ENCODE data around the gene ELMO2.

The ELMO2 gene

DNA sequence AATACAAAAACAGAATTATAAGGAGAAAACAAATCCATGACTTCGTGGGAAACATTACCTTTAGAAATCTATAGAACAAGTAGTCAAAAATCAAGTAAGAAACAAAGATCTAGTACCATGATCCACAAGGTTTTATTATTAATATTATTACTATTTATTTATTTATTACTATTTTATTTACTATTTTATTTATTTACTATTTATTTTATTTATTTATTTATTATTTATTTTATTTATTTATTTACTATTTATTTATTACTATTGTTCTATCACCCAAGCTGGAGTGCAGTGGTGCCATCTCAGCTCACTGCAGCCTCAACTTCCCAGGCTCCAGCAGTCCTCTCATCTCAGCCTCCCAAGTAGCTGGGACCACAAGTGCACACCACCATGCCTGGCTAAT lies 13.5 kb upstream of the ELMO2 start:
- TF ChIP-seq POLR2A (IDR thresholded peaks at IDR 0.05; ENCODE audit: low read depth, low read length), result no peak
- DNase-seq (ENCODE audit: insufficient read length, low spot score), result no peak
- FAIRE-seq, result no peak

DNA sequence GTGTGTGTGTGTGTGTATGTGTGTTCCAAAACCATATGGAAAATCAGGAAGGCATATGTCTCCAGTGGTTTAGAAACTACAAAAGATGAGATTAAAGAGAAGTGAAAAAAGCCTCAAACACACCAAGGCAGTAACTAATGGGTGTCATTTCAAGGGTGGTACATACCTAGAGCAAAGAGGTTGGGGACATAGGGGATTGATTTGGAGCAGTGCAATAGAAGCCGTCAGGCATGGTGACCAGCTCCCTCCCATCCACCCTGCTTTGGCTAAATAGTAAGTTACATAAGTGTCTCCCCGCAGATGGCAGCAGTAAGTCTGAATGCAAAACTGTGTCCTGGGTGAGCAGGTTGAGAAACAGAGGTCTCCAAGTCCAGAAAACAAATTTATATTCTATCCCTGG lies 10.4 kb upstream of the ELMO2 start:
- no peak for DNase-seq (ENCODE audit: insufficient read length, low spot score)
- FAIRE-seq, result no peak
- TF ChIP-seq POLR2A (IDR thresholded peaks at IDR 0.05; ENCODE audit: low read depth, low read length), result no peak

- DNase-seq (ENCODE audit: insufficient read length, low spot score) (no peak), FAIRE-seq (no peak)
- TF ChIP-seq POLR2A (IDR thresholded peaks at IDR 0.05; ENCODE audit: low read depth, low read length), result no peak
These were observed 10.0 kb upstream of the ELMO2 start for GRCh38 chr20:46416421-46416820.

GRCh38 chr20:46415773-46416172 lies 9.4 kb upstream of the ELMO2 start:
- FAIRE-seq (no peak), DNase-seq (ENCODE audit: insufficient read length, low spot score) (no peak)
- no peak for TF ChIP-seq POLR2A (IDR thresholded peaks at IDR 0.05; ENCODE audit: low read depth, low read length)

DNA sequence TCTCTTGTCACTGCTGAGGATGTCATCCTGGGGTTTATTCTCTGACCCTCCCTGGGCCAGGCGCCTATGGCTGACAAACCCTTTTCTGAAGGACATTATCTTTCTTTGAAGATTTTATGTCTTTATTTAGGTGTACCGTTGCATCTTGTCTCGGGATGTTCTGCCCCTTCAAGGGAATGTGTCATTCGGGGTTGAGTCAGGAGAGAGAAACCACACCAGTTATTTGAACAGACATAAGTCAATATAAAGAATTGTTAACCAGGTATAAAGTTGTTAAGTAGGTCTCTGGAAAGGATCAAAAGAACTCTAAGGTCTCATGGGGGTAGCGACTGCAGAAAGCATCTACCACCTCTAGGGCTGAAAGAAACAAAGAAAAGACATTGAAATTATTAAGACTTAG lies 8.2 kb upstream of the ELMO2 start:
- FAIRE-seq (no peak), DNase-seq (ENCODE audit: insufficient read length, low spot score) (no peak)
- TF ChIP-seq POLR2A (IDR thresholded peaks at IDR 0.05; ENCODE audit: low read depth, low read length), result no peak

GRCh38 chr20:46411637-46412036 lies 5.2 kb upstream of the ELMO2 start:
- DNase-seq (ENCODE audit: insufficient read length, low spot score) (no peak), FAIRE-seq (no peak)
- no peak for TF ChIP-seq POLR2A (IDR thresholded peaks at IDR 0.05; ENCODE audit: low read depth, low read length)

DNA sequence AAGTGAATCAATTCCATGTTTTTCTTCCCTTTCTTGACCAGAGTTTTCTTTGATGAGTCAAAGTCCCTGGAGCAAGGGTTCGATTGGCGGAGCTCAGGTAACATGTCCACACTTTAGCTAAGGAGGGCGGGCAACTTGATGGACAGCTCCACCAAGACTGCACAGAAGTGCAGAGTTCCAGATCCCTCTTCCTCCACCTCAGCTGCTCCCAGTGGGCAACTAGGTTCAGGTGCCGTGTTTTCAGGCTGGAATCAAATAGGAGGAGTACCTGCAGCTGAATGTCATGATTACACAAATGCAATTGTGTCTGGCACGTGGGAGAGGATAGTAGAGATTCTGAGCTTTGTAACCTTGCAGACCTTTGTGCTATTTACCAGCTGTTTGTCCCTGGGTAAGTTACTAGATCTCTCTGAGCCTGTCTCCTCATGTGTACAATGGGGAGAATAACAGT lies 1.9 kb upstream of the ELMO2 start:
- no peak for FAIRE-seq
- no peak for TF ChIP-seq POLR2A (IDR thresholded peaks at IDR 0.05; ENCODE audit: low read depth, low read length)
- no peak for DNase-seq (ENCODE audit: insufficient read length, low spot score)

DNA sequence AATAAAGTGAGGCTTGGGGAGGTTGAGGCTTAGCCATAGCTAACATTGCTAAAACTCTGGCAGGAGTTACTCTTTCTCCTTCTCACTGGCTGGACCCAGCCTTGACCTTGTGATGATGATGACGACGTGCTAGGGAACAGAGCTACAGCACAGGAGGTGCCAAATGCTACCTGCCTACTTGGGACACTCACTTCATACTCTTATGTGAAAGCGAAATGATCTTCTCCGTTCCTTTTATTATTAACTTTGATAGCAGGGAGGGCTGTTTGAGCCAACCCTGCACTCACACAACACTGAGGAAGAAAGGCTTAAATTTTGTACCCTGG lies 1.2 kb upstream of the ELMO2 start:
- FAIRE-seq (no peak), DNase-seq (ENCODE audit: insufficient read length, low spot score) (no peak)
- TF ChIP-seq POLR2A (IDR thresholded peaks at IDR 0.05; ENCODE audit: low read depth, low read length), result no peak

DNA sequence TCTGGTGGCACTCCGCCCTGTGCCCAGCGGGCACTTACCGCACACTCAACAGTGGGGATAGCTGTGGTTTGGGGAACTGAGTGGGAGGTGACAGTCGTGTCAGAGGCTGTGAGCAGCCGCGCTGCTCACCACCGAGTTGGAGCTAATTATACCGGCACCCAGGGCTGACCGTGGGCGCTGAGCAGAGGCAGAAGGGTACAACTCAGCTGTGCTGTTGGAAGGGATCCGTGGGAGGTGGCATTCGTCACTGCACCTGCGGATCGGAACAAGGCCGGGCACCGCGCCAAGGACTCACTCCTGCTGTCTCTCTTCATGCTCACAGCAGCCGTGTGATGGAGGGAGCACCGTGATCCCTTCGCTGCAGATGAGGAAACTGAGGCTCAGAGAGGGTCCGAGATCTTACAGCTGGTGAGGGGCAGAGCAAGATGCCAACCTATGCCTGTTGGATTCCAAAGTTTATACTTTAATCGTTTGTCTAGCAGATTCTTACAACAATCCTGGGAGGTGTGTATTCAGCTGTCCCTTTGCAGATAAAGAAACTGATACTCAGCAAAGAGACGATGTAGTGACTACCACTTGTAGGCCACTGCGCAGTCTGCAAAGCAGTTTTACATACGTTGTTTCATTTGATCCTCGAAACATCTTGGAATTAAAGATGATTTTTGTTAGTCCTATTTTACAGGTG lies 713 bp upstream of the ELMO2 start:
- no peak for DNase-seq (ENCODE audit: insufficient read length, low spot score)

GRCh38 chr20:46402331-46402811 lies 4.0 kb downstream of the ELMO2 start:
- DNase-seq (ENCODE audit: insufficient read length, low spot score), result no peak
- no peak for TF ChIP-seq POLR2A (IDR thresholded peaks at IDR 0.05; ENCODE audit: low read depth, low read length)
- no peak for FAIRE-seq

More for the DNA sequence above, 713 bp upstream of the ELMO2 start:
- no peak for TF ChIP-seq POLR2A (IDR thresholded peaks at IDR 0.05; ENCODE audit: low read depth, low read length)
- FAIRE-seq, result no peak

DNA sequence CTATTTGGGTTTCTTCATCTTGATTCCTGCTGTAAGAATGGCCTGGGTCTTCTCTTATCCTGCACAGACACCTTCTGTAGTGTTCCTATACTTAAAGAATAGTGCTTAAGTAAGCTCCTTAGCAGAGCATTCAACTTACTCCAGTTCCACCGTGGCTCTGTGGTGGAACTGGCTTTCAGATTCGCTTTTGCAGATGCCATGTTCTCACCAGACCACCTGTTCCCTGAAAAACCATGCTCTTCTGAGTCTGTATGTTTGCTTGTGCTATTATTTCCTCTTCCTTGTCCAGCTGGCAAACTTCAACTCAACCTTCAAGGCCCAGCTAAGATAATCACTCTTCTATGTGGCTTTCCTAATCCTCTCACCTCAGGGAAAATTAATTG lies 4.9 kb downstream of the ELMO2 start:
- FAIRE-seq (no peak), DNase-seq (ENCODE audit: insufficient read length, low spot score) (no peak)
- no peak for TF ChIP-seq POLR2A (IDR thresholded peaks at IDR 0.05; ENCODE audit: low read depth, low read length)

- DNase-seq (ENCODE audit: insufficient read length, low spot score), result no peak
- no peak for TF ChIP-seq POLR2A (IDR thresholded peaks at IDR 0.05; ENCODE audit: low read depth, low read length)
- no peak for FAIRE-seq
These were observed 5.5 kb downstream of the ELMO2 start for GRCh38 chr20:46400828-46401477.

DNA sequence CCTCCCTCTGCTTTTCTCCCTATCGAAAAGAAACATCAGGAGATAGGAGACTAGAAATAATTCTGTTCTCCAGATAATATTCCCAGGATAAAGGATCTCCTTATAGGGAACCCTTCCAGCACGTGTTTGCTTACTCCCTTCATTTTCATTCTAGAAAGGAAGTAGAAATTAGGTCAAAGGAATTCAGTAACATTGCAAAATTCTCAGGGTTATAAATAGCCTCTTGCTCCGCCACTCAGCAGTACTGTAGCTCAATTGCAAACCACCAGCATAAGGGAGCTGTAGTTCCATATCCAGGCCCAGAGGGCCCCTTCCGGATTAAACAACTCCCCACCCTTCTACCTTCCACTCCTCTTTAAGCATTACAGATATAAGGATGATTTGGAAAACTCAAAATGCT lies 6.2 kb downstream of the ELMO2 start:
- DNase-seq (ENCODE audit: insufficient read length, low spot score) (no peak), FAIRE-seq (no peak)
- no peak for TF ChIP-seq POLR2A (IDR thresholded peaks at IDR 0.05; ENCODE audit: low read depth, low read length)

DNA sequence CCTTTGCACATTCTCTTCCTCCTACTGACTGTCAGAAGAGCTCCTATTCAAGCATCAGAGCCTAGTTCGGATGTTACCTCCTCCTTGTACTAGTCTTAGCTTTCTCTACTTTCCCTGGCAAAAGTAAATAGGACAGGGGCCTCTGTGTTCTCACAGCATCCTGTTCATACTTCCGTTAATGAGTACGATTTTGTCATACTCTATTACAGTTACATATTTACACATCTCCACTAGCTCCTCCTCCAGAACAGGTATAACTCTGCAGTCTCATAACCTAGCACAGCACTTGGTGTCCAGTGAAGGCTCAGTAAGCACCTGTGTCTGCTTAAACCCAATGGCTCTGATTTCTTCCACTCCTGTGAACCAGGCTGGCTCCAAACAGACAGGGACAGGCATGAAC lies 7.0 kb downstream of the ELMO2 start:
- FAIRE-seq (no peak), DNase-seq (ENCODE audit: insufficient read length, low spot score) (no peak)
- TF ChIP-seq POLR2A (IDR thresholded peaks at IDR 0.05; ENCODE audit: low read depth, low read length), result no peak

DNA sequence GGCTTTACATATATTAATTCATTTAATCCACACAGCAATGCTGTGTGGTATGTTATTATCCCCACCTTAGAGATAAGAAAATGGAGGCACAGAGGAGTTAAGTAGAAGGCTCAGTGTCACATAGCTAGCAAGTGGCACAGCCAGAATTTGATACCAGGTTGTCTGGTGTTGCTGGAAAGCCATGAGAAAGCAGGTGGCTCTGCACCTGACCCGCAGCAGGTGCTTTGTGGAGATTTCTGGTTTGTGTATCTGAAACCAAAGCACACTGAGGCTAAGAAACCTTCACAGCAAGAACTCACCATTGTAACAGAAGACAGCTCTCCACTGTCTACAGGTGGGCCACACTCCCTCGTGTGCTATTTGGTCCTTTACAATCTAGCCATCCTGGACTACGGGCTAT lies 7.5 kb downstream of the ELMO2 start:
- no peak for TF ChIP-seq POLR2A (IDR thresholded peaks at IDR 0.05; ENCODE audit: low read depth, low read length)
- FAIRE-seq (no peak), DNase-seq (ENCODE audit: insufficient read length, low spot score) (no peak)

Measured in H54 (cell line).